ENCODE measurements around the gene ADGRD2.

The ADGRD2 gene

GRCh38 chr9:124495126-124496074 lies 45.1 kb downstream of the ADGRD2 start:
- in situ Hi-C loops (cut with HindIII; ENCODE audit: low sequenced_read_pairs): loop anchor here (5.0 kb wide), 2 partner anchors 42 to 83 kb away; no protein-coding TSS in a partner anchor

GRCh38 chr9:124496075-124496449 lies 45.8 kb downstream of the ADGRD2 start:
- in situ Hi-C loops (cut with HindIII; ENCODE audit: low sequenced_read_pairs): loop anchor here (5.0 kb wide), 2 partner anchors 41 to 84 kb away; no protein-coding TSS in a partner anchor

GRCh38 chr9:124496463-124496862 lies 46.2 kb downstream of the ADGRD2 start:
- in situ Hi-C loops (cut with HindIII; ENCODE audit: low sequenced_read_pairs): loop anchor here (5.0 kb wide), 2 partner anchors 41 to 84 kb away; no protein-coding TSS in a partner anchor

GRCh38 chr9:124497441-124497840 lies 47.2 kb downstream of the ADGRD2 start:
- in situ Hi-C loops (cut with HindIII; ENCODE audit: low sequenced_read_pairs): loop anchor here (5.0 kb wide), 2 partner anchors 40 to 85 kb away; no protein-coding TSS in a partner anchor

- in situ Hi-C loops (cut with HindIII; ENCODE audit: low sequenced_read_pairs): loop anchor here (5.0 kb wide), 2 partner anchors 39 to 86 kb away; no protein-coding TSS in a partner anchor
Measured at GRCh38 chr9:124498040-124498439, 47.8 kb downstream of the ADGRD2 start.

- in situ Hi-C loops (cut with HindIII; ENCODE audit: low sequenced_read_pairs): loop anchor here (5.0 kb wide), 2 partner anchors 39 to 86 kb away; no protein-coding TSS in a partner anchor
Measured at GRCh38 chr9:124498499-124499146, 48.4 kb downstream of the ADGRD2 start.

- in situ Hi-C loops (cut with HindIII; ENCODE audit: low sequenced_read_pairs): loop anchor here (5.0 kb wide), 2 partner anchors 38 to 87 kb away; no protein-coding TSS in a partner anchor
Measured at GRCh38 chr9:124499216-124499615, 49.0 kb downstream of the ADGRD2 start.

GRCh38 chr9:124500028-124500795 lies 50.0 kb downstream of the ADGRD2 start:
- in situ Hi-C loops (cut with HindIII; ENCODE audit: low sequenced_read_pairs): no loop called here

GRCh38 chr9:124500796-124501611 lies 50.8 kb downstream of the ADGRD2 start:
- in situ Hi-C loops (cut with HindIII; ENCODE audit: low sequenced_read_pairs): no loop called here

- in situ Hi-C loops (cut with HindIII; ENCODE audit: low sequenced_read_pairs): no loop called here
Measured at GRCh38 chr9:124501771-124502320, 51.6 kb downstream of the ADGRD2 start.

- in situ Hi-C loops (cut with HindIII; ENCODE audit: low sequenced_read_pairs): no loop called here
Measured at GRCh38 chr9:124502711-124503702, 52.8 kb downstream of the ADGRD2 start.

- in situ Hi-C loops (cut with HindIII; ENCODE audit: low sequenced_read_pairs): no loop called here
Measured at GRCh38 chr9:124503713-124504529, 53.7 kb downstream of the ADGRD2 start.

- in situ Hi-C loops (cut with HindIII; ENCODE audit: low sequenced_read_pairs): no loop called here
Measured at GRCh38 chr9:124504530-124505005, 54.3 kb downstream of the ADGRD2 start.

GRCh38 chr9:124505006-124505900 lies 55.0 kb downstream of the ADGRD2 start:
- in situ Hi-C loops (cut with HindIII; ENCODE audit: low sequenced_read_pairs): no loop called here

GRCh38 chr9:124505901-124506346 lies 55.7 kb downstream of the ADGRD2 start:
- in situ Hi-C loops (cut with HindIII; ENCODE audit: low sequenced_read_pairs): no loop called here

GRCh38 chr9:124506433-124506832 lies 56.2 kb downstream of the ADGRD2 start:
- in situ Hi-C loops (cut with HindIII; ENCODE audit: low sequenced_read_pairs): no loop called here
